ENCODE data around the gene OPRM1.

GRCh38 chr6:154002894-154003293 is 36.1 kb upstream of the OPRM1 start:
- TF ChIP-seq POLR2A (IDR thresholded peaks at IDR 0.05; ENCODE audit: control extremely low read depth in 1 of 2, low read depth in 2 of 2, low read length in 2 of 2) (no peak), TCF12 (IDR thresholded peaks at IDR 0.05; ENCODE audit: low read depth, low read length) (no peak), GABPA (IDR thresholded peaks at IDR 0.05; ENCODE audit: borderline replicate concordance, insufficient read depth, low read length) (no peak), RFX5 (IDR thresholded peaks at IDR 0.05; ENCODE audit: borderline replicate concordance, low read depth, low read length) (no peak), E2F6 (IDR thresholded peaks at IDR 0.05) (no peak), CBX5 (IDR thresholded peaks at IDR 0.05; ENCODE audit: low read depth, low read length) (no peak), SIN3A (conservative IDR thresholded peaks at IDR 0.05 in 1 of 2, IDR thresholded peaks at IDR 0.05 in 1 of 2; ENCODE audit: low read depth in 1 of 2, low read length in 2 of 2) (no peak), SP1 (IDR thresholded peaks at IDR 0.05; ENCODE audit: low read depth, low read length) (no peak), JUND (IDR thresholded peaks at IDR 0.05; ENCODE audit: low read length) (no peak), RBBP5 (IDR thresholded peaks at IDR 0.05; ENCODE audit: borderline replicate concordance, low read depth, low read length) (no peak)
- TF ChIP-seq, protein P1, sequence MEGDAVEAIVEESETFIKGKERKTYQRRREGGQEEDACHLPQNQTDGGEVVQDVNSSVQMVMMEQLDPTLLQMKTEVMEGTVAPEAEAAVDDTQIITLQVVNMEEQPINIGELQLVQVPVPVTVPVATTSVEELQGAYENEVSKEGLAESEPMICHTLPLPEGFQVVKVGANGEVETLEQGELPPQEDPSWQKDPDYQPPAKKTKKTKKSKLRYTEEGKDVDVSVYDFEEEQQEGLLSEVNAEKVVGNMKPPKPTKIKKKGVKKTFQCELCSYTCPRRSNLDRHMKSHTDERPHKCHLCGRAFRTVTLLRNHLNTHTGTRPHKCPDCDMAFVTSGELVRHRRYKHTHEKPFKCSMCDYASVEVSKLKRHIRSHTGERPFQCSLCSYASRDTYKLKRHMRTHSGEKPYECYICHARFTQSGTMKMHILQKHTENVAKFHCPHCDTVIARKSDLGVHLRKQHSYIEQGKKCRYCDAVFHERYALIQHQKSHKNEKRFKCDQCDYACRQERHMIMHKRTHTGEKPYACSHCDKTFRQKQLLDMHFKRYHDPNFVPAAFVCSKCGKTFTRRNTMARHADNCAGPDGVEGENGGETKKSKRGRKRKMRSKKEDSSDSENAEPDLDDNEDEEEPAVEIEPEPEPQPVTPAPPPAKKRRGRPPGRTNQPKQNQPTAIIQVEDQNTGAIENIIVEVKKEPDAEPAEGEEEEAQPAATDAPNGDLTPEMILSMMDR (IDR thresholded peaks at IDR 0.05; ENCODE audit: control extremely low read depth in 1 of 3, insufficient read depth in 1 of 3, low read depth in 1 of 3, low read length in 3 of 3), result no peak

Data from H1 (cell line).